OCI-LY3 (cell line): ENCODE data around the gene FBXL14.

ENCODE experiments used
- CTCF ChIP-seq: fragments of 200-600, 300-600 bp; sonication (generic); IDR thresholded peaks from 2 replicates; pipeline ENCODE4 v1.5.1; 2014; ENCODE audit warnings: antibody characterized with exemption, low read length, low read depth
- EZH2phosphoT487 ChIP-seq: fragments of 200-600 bp; shearing (Covaris generic); IDR thresholded peaks from 2 replicates; pipeline ENCODE4 v1.6.1; 2018; ENCODE audit warnings: antibody characterized with exemption, mixed run types, low read depth

GRCh38 chr12:1630827-1631591, 36.6 kb upstream of the FBXL14 start:
- TF ChIP-seq CTCF, result no peak
- no peak for TF ChIP-seq EZH2phosphoT487
